NCI-H460 (cell line): ENCODE measurements around the gene ERICH2. TPM values are rescaled to one million over a fixed set of nuclear protein-coding genes. Genes with fewer than 3 reads are reported as not detected.

Source experiments
- DNase-seq: peaks from one replicate; pipeline ENCODE4 v3.0.0-alpha.2; 2016; ENCODE audit warnings: low read depth; ENCODE audit errors: extremely low read depth
- total RNA-seq: library from RNA; depleted of rRNA; stranded (reverse); fragments of >200 nt; shearing (Covaris generic); gene quantifications from 2 replicates; pipeline ENCODE4 v1.2.3, GENCODE V29; 2014

The ERICH2 gene
- total RNA-seq, 1 experiment from 2014 or later: not detected

- DNase-seq: no peak
Observed at GRCh38 chr2:170761572-170761971, 8.6 kb upstream of the ERICH2 start.

GRCh38 chr2:170762760-170763159, 7.4 kb upstream of the ERICH2 start:
- DNase-seq: no peak

- DNase-seq: no peak
Observed at GRCh38 chr2:170763232-170763631, 6.9 kb upstream of the ERICH2 start.

- no peak for DNase-seq
Observed at GRCh38 chr2:170764880-170765261, 5.3 kb upstream of the ERICH2 start.

GRCh38 chr2:170766693-170767092, 3.5 kb upstream of the ERICH2 start:
- DNase-seq: no peak

GRCh38 chr2:170770606-170771420, 635 bp downstream of the ERICH2 start:
- DNase-seq: peak; percentile 68

- DNase-seq: no peak
Observed at GRCh38 chr2:170771421-170771937, 1.3 kb downstream of the ERICH2 start.

GRCh38 chr2:170772295-170772694, 2.1 kb downstream of the ERICH2 start:
- DNase-seq: no peak

- no peak for DNase-seq
Observed at GRCh38 chr2:170774074-170774473, 3.9 kb downstream of the ERICH2 start.

- DNase-seq: no peak
Observed at GRCh38 chr2:170778900-170779299, 8.7 kb downstream of the ERICH2 start.

- no peak for DNase-seq
Observed at GRCh38 chr2:170779304-170779703, 9.1 kb downstream of the ERICH2 start.

GRCh38 chr2:170782673-170783072, 12.5 kb downstream of the ERICH2 start:
- DNase-seq: no peak

GRCh38 chr2:170783549-170783948, 13.4 kb downstream of the ERICH2 start:
- no peak for DNase-seq

- no peak for DNase-seq
Observed at GRCh38 chr2:170798996-170799395, 28.8 kb downstream of the ERICH2 start.

- DNase-seq: no peak
Observed at GRCh38 chr2:170806548-170806947, 36.4 kb downstream of the ERICH2 start.

- peak; percentile 83 for DNase-seq
Observed at GRCh38 chr2:170812710-170813600, 42.8 kb downstream of the ERICH2 start.

- peak; percentile 33 for DNase-seq
Observed at GRCh38 chr2:170813611-170814532, 43.7 kb downstream of the ERICH2 start.

- no peak for DNase-seq
Observed at GRCh38 chr2:170814533-170815230, 44.5 kb downstream of the ERICH2 start.

GRCh38 chr2:170815311-170815710, 45.1 kb downstream of the ERICH2 start:
- no peak for DNase-seq
